GM19351 (cell line): Measurements from ENCODE around the gene NOS3.

Experiments used
- ATAC-seq: cut with Tn5 transposase; IDR thresholded peaks from one replicate; pipeline ENCODE4 v1.9.1; 2021; ENCODE audit warnings: mild to moderate bottlenecking, moderate library complexity; ENCODE audit not compliant: unreplicated experiment

Gene NOS3

DNA sequence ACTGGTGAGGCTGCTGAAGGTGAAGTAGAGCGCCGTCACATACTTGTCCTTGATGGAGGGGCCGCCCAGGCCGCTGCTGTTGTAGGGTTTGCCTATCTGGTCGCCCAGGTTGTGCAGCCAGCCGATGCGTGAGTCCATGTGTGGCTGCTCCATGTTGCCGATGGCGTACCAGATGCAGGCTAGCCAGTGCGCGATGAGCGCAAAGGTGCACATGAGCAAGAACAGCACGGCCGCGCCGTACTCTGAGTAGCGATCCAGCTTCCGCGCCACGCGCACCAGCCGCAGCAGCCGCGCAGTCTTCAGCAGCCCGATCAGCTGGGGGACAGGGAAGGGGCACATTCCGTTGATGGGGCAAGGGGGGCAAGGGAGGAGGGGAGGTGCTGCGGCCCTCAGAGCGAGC is 39.3 kb upstream of the NOS3 start:
- ATAC-seq: no peak

DNA sequence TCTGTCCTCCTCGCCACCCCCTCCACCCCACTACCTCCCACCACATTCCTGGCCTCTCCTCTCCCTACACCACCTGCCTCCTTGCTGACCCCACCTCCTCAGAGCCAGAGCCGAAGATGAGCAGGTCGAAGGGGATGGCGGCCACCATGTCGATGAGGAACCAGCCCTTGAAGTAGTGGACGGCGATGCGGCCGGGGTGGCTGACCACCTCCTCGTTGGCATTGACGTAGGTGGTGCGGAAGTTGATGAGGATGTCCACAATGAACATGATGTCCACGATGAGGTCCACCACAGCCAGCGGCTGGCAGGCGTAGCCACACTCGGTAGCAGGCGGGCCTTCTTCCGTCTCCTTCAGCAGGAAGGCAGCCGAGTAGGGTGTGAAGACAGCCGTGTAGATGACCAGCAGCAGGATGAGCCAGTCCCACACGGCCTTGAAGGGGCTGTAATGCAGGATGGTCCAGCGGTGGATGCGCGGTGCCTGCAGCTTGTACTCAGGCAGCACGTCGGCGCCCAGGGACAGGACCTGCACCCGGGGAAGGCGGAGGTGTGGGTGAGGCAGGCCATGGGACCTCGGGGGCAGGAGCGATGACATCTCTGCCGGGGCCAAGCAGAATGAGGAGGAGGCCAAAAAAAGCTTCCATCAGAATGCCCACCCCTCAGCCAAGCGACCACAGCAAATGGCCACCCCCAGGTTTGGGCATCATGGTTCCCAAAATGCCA is 38.3 kb upstream of the NOS3 start:
- ATAC-seq: no peak

DNA sequence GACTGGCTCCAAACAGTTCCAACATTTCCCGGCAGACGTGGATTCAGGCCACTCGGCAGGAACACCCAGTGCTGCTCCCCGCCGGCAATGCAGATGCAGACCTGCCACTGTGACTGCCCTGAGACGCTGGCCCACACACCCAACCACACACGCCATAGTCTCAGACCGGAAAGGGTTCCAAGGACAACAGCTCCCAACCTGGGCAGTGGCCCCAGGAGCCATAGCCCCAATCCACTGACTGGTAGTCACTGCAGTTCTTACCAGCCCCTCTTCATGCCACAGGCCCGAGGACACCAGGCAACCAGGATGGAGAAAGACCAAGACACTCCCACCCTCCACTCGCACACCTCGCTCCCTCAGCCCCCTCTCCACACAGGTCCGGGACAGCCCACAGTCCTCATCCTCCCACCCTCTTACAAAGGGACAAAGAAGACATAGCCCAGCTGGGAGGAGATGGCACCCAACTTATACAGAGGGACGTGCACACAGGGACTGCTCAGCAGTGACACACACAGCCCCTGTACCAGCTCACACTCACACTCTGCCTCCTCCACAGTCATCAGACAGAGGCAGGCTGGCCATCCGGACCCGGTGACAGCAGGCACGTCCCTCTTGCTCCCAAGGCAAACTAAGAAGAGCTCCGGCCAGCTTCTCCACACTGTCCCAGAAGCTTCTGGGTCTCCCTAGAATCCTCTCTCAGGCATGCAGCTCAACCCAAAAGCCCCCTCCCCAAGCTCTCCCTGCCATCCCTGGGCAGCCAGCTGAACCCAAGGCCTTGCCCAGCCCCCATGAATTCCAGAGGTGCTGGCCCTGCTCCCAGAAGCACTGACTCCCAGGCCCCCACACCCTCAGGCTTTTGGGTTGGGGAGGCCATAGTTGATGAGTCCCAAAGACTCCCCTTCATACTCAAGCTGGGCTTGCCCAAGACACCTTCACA is 37.5 kb upstream of the NOS3 start:
- ATAC-seq: no peak

DNA sequence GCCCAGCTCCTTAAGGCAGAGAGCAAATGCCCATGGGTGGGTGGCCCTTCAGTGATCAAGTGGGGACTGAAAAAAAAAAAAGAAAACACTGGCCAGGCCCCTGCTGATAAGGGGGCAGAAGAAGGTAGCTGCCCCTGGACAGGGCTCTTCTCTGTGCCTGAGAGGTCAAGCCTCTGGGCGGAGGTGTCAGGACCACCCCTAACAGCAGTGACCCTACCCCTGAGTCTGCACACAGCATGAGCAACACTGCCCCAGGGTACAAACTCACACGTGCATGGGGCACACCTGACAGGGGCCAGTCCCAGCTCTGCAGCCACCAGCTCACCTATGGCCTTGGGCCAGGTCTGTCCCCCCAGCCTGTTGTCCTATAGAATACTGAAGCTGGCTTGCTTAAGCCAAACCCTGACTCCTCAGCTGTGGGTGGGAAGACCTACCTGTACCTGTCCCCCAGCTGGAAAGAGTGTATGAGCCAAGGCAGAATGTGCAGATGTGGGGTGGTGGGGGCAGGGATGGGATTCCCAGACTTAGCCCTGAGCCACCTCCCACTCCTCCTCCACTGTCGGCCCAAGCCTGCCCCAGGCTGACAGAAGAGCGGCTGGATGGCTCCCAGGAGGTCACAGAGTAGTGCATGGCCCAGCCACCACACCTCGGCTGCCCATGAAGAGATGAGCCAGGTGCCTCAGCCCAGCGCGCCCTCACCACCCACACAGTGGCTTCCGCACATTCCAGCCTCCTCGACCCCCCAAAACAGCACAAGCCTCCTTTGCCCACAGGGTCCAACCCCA is 36.4 kb upstream of the NOS3 start:
- no peak for ATAC-seq

DNA sequence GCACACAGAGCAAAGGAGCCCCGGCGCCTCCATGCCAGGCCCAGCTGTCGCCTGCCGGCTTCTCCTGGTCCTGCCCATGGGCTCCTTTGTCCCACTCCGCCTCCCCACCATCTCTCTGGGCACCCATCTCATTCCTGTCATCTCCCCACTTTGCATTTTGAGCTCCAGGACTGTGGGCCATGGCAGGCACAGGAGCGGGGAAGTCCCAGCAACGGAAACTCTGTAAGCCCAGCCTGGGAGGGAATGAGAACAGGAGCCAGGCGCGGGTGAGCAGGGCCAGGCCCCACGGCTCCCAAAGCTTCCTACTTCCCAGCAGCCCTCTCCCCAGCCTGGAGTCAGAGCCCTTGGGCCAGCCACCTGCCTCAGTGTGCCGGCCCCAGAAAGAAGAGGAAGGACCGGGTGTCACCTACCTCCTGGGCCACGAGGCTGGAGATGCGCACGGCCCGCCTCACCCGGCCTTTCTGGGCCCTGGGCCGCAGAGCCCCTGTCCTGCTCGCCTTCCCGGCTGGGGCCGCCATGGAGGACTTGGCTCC is 35.8 kb upstream of the NOS3 start:
- ATAC-seq: no peak

DNA sequence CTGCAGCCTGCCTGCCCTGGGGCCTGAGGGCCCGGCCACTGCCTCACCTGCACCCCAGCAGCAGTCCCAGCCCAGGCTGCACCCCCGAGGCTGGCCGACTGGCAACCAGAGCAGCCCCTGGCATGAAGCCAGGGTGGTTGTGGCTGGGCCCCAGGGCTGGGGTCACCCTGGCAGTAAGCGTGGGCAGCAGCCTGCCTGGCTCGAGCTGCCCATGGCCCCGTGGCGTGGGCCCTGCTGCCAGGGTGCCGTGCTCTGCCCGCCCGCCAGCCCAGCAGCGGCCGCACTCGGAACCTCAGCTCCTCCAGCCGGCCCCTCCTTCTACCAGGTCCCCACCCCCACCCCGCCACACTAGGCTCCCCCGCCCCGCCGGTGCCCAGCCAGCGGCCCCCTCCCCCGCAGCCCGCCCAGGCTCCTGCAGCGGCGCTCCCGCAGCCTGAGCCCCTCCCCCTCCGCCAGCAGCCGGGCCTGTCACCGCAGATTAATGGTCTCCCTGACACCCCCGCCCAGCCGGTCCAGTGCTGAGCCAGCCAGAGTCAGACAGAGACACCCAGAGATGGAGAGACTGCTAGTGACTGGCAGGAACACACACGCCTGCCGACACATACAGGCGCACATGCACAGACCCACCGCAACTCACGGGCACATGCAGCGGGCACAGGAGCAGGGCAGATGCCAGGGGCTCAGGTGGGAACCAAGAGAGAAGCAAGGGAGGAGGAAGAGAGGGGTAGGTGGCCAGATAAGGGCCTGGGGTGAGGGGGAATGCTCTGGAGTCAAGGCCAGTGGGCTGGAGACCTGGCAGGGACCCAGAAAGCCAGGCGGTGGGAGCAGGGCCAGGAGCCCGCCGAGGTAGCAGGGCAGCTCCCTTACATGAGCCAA is 35.1 kb upstream of the NOS3 start:
- no peak for ATAC-seq

DNA sequence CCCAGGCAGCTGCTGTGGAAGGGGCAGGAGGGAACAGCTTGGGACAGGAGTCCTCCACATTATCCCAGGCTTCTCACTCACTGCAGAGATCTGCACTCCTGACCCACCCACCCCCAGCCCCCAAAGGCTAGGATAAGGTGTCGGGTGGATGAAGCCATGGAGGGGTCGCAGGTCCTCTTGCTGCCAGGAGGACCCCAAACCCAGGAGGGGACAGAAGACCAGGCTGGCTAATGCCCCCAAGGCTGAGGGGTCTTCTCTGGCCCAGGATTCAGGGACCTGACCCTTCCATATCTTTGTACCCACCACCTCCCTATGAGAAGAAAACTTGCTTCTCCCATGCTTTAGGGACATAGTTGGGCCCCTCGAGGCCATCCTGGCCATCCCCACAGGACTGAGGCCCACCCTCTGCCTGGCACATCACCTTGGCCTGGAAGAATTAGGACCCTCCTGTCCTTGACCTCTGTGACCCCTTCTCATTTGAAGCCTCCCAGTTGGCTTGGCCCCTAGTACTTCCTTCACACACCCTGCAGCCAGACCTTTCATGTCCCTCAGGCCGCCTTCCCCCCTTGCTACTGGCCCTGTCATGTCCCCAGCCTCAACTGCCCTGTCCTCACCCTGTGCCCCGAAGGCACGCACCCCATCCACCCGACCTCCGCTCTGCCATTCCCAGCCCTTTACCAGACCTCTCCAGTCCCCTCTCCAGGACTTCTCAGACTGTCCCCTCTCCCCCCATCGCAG is 34.3 kb upstream of the NOS3 start:
- ATAC-seq: no peak

DNA sequence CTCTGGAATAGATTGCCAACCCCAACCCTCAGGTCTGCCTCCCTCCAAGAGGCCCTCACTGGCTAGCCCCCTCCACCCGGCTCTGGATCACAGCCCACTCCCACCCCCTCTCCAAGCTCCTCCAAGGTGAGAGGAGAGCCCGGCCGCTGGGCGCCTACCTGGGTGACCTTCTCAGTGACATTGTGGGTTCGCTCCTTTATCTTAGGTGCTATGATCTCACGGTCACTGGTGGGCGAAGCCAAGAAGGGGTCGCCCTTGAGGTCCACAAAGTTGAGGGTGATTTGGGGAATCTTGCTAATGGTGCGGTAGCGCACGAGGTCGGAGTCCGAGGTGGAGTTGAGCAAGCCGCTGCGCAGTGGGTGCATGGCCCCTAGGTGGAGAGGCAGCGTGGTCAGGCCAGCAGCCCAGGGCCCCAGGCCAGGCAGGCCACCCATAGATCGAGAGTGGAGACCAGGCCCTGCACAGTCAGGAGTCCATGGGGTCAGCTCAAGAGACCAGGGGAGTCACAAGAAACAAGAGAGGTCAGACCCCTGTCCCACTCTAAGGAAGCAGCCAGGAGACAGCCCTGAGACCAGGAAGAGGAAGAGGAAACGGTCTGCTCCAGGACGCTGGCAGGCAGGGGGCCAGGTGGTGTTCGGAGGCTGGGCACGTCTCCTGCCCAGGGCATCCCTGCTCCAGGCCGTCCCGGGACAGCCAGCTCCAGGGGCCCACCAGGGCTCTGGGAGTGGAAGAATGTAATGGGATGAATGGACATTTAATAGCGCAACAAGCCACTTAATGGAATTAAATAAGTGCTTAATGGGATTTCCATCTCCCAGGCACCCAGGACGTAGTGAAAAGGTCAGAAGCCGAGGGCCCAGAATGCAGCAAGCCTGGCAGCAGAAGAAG is 33.4 kb upstream of the NOS3 start:
- no peak for ATAC-seq

DNA sequence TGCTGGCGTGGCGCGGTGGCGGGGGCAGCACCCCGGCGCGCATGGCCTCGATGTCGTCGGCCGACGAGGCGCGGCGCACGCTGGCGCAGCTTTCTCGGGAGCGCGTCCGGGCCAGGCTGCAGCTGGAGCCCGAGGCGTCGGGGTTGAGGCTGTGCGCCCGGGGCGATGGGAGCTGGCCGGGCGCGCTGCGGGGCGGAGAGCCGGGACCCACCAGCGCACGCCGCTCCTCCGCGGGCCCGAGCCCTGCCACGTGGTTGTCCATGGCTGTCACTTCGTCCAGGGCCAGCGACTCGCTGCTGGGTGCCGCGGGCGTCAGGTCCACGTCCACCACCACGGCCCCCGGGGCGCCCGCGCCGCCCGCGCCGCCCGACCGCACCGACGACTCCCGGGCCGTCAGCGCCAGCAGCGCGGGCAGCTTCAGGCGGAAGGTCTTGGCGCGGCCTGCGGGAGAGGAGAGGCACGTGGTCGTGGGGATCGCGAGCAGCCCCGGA is 32.7 kb upstream of the NOS3 start:
- no peak for ATAC-seq

DNA sequence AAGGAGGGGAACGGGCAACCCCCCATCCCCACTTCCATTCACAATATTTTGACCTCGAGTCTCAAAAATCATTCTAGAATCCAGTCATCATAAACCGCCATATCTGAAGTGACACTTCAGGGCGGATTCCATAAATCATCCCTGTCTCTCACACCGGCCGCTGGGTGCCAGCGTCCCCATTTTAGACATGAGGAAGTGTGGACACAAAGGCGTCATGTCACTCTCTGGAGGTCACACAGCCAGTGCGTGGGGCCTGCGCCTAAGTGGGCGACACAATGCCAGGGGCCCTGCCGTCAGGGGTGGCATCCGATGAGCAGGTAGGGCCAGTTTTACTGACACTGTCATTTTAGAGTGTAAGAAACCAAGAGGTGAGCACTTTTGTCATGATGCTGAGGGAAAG is 32.2 kb upstream of the NOS3 start:
- no peak for ATAC-seq

DNA sequence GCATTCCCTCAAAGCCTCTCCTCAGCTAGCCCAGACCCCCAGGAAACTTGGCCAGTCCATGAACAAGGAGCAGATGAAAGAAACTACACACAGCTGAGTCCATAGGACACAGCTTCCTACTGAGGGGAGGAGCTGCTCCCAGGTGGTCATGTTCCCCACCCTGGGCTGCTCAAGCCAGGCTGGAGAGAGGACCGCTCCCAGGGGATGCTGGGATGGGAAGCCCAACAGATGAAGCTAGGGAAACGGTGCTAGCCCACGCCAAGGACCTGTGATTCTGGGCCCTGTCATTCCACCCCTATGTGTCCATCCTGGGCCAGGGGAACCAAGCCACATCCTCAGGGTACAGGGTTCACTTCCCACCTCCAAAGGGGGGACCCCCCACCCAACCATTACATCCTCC is 31.7 kb upstream of the NOS3 start:
- no peak for ATAC-seq

DNA sequence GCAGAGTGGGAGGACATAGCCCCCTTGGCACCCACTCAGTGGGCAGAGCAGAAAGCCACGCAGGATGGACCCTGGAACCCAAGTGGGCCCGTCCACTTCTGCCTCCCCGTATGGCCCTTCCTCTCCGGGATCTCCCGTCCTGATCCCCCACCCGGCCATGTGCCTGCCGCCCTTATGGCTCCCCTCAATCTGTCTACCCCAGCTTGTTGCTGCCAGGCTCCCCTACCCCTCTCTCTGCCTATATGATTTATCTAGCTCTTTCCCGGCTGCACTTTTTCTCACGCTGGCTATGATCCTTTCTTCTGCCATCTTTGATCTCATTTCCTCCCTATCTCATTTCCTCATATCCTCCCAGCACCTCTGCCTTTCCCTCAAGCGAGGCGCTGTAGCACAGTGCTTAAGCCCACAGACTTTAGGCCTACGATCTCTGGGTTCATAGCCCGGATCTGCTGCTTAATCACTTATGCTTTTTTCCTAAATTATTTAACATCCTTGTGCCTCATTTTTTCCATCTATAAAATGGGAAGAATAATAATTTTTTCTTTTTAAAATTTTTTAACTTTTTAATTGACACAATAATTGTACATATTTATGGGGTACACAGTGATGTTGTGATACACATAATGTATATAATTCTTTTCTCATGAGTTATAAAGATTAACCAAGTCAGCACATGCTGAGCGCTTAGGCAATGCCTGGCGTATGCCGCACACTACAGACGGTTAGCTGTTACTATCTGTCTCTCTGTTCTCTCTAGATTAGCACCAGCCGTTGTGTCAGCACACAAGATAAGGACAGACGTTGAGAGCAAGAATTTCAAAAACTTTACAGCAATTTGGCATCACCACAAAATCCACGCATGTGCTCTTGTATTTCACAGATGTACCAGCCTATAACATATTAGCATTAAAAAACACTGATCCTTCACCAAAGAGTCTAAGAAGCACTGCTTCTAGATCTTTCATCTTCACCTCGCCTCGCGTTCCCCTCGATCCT is 30.8 kb upstream of the NOS3 start:
- no peak for ATAC-seq

DNA sequence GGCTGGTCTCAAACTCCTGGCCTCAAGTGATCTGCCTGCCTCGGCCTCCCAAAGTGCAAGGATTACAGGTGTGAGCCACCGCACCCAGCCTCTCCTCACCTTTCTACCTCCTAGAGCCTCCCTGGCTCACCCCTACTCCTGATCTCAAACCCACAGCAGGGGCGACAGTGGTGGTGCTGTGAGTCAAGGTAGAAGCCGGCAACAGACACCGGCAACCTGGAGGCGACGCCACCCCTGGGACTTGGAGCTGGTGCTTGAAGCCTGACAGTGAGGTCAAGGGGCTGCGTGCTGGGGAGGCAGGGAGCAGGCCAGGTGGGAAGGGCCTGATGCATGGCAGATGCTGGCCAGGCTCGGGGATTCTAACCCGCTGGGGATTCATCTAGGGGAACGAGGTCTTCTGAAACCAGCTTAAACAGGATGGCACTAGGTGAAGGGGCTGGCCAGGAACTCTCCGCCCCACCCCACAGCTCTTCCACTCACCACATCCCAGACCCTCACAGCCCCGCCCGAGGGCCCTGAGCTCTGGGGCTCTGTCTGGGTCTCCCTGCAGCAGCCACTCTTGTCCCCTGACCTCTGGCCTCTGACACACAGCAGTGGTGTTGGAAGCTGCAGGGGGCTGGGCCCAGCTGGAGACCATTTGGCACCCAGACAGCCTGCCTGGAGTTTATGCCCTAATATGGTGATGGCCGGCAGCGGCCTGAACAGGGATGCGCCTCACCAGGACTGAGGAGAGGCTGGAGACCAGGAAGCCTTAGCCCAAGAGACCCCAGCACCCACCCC is 29.1 kb upstream of the NOS3 start:
- ATAC-seq: no peak

DNA sequence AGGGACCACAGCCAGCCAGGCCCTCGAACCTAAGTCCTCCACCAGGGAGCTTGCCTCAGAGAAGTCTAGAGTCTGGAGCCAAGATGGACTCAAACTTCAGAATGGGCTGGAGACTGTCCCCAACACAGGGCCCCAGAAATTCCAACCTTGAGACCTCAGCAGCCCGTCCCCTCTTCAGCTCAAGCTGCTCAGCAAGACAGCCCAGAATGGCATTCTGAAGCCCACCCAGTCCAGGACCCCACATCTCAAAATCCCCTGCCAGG is 28.6 kb upstream of the NOS3 start:
- no peak for ATAC-seq

DNA sequence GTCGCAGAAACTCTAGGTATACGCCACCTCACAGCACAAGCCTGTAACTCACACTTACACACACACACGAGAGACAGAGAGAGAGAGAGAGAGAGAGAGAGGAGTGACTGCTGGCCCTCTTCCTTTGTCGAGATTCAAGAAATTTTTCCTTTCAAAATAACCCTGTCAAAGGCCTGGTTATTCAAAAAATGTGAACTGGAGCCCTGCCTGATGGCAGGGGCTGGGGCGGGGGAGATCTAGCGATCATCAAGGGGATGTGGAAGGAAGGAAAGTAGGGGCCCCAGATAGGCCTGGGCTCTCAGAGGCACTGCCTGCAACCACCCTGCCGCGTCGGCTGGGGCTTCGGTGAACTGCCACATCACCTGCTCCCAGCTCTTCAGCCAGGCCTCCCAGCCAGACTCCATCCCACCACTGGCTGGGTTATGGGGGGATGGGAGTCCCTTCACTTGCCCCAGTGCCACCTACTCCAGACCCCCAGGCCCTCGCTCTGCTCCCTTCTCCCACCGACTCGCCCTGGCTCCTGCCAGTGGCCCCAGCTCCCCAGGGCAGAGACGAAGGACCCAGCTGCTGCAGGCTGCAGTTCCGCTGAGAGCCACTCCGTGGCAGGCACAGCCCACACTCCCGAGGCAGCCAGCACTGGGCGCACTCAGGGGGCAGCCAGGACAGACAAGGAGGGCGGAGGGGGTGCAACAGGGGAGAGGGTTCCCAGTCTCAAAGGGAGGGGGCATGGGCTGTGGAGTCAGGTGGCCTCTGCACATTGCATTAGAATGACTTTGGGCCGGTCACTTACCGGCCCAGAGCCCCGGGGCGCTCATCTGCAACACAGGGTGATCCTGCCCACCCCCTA is 28.0 kb upstream of the NOS3 start:
- ATAC-seq: peak; percentile 79
